ENCODE measurements around the gene KRTAP23-1. TPM values are rescaled to one million over a fixed set of nuclear protein-coding genes. Genes with fewer than 3 reads are reported as not detected.

KRTAP23-1 gene
- total RNA-seq, 1 experiment from 2014 or later = not detected

DNA sequence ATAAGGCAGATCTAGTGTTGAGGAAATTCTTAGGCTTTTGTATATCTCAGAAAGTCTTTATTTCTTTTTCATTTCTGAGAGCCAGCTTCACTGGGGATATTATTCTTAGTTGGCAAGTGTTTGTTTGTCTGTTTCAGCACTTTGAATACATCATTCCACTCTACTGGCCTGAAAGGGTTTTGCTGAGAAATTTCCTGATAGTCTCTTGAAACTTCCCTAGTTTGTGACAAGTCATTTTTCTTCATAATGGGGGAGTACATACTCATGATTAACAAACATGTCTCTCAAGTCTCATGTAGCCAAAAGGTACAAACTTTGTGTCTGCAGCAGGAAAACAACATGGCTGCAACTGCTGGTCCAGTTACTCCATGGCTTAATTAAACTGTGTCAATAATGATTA is 22.0 kb downstream of the KRTAP23-1 start:
- Mint-ChIP-seq H3K9me3 (ENCODE audit: unreplicated experiment) (no peaks in the 10 kb centered on the region), H3K4me1 (ENCODE audit: low read depth, unreplicated experiment) (no peaks in the 10 kb centered on the region), H3K36me3 (ENCODE audit: insufficient read depth, unreplicated experiment) (no peaks in the 10 kb centered on the region), H3K27me3 (ENCODE audit: insufficient read depth, unreplicated experiment) (peaks cover 2% of the 10 kb centered on the region), H3K4me3 (ENCODE audit: unreplicated experiment) (no peak overlapping the region), H3K27ac (ENCODE audit: unreplicated experiment) (no peak overlapping the region)
- no peaks in the 10 kb centered on the region for H3K9me3 ChIP-seq
- ChIA-PET CTCF (no interaction called here), POLR2A (no interaction called here)
- DNase-seq = no peak
- no peak overlapping the region for H3K4me3 ChIP-seq (ENCODE audit: low read depth, low read length)
- H3K27me3 ChIP-seq (replicated peaks; ENCODE audit: control insufficient read depth, insufficient read depth, low read length) = no peaks in the 10 kb centered on the region
- H3K4me1 ChIP-seq = no peaks in the 10 kb centered on the region
- no peaks in the 10 kb centered on the region for H3K36me3 ChIP-seq (ENCODE audit: control insufficient read depth, insufficient read depth, low read length)
- TF ChIP-seq, protein P1, sequence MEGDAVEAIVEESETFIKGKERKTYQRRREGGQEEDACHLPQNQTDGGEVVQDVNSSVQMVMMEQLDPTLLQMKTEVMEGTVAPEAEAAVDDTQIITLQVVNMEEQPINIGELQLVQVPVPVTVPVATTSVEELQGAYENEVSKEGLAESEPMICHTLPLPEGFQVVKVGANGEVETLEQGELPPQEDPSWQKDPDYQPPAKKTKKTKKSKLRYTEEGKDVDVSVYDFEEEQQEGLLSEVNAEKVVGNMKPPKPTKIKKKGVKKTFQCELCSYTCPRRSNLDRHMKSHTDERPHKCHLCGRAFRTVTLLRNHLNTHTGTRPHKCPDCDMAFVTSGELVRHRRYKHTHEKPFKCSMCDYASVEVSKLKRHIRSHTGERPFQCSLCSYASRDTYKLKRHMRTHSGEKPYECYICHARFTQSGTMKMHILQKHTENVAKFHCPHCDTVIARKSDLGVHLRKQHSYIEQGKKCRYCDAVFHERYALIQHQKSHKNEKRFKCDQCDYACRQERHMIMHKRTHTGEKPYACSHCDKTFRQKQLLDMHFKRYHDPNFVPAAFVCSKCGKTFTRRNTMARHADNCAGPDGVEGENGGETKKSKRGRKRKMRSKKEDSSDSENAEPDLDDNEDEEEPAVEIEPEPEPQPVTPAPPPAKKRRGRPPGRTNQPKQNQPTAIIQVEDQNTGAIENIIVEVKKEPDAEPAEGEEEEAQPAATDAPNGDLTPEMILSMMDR (IDR thresholded peaks at IDR 0.05; ENCODE audit: insufficient read depth in 1 of 2, low read depth in 1 of 2, low read length in 1 of 2, severe bottlenecking in 1 of 2, unreplicated experiment in 1 of 2) = no peak
- BruUV-seq (replicated peaks) = no TSS peak
- intact Hi-C loops (cut with micrococcal nuclease; ENCODE audit: unreplicated experiment) = no loop called here

- no peak within 1 kb of the TSS for H3K27ac Mint-ChIP-seq (ENCODE audit: unreplicated experiment)
- H3K4me1 ChIP-seq = no peaks in the 10 kb centered on the region
- ChIA-PET CTCF (no interaction called here), POLR2A (no interaction called here)
- H3K4me1 Mint-ChIP-seq (ENCODE audit: low read depth, unreplicated experiment) = no peaks in the 10 kb centered on the region
- no peaks in the 10 kb centered on the region for H3K9me3 ChIP-seq
- H3K4me3 ChIP-seq (ENCODE audit: low read depth, low read length) = no peak within 1 kb of the TSS
- no peaks in the 10 kb centered on the region for H3K36me3 ChIP-seq (ENCODE audit: control insufficient read depth, insufficient read depth, low read length)
- TF ChIP-seq, protein P1 (IDR thresholded peaks at IDR 0.05; ENCODE audit: insufficient read depth in 1 of 2, low read depth in 1 of 2, low read length in 1 of 2, severe bottlenecking in 1 of 2, unreplicated experiment in 1 of 2) = no peak
- no TSS peak for BruUV-seq (replicated peaks)
- no peaks in the 10 kb centered on the region for H3K27me3 ChIP-seq (replicated peaks; ENCODE audit: control insufficient read depth, insufficient read depth, low read length)
- H3K27me3 Mint-ChIP-seq (ENCODE audit: insufficient read depth, unreplicated experiment) = peaks cover 19% of the 10 kb centered on the region
- H3K9me3 Mint-ChIP-seq (ENCODE audit: unreplicated experiment) = no peaks in the 10 kb centered on the region
- intact Hi-C loops (cut with micrococcal nuclease; ENCODE audit: unreplicated experiment) = no loop called here
- no peaks in the 10 kb centered on the region for H3K36me3 Mint-ChIP-seq (ENCODE audit: insufficient read depth, unreplicated experiment)
- DNase-seq = no peak
- H3K4me3 Mint-ChIP-seq (ENCODE audit: unreplicated experiment) = no peak within 1 kb of the TSS
Measured at GRCh38 chr21:30320215-30320614, 28.2 kb downstream of the KRTAP23-1 start, which contains the start of gene KRTAP26-1. Gene KRTAP26-1 (minus strand): TSS chr21:30320315. CDS start chr21:30320035, 280 bp downstream.

- no peaks in the 10 kb centered on the region for H3K9me3 ChIP-seq
- intact Hi-C loops (cut with micrococcal nuclease; ENCODE audit: unreplicated experiment) = no loop called here
- no peaks in the 10 kb centered on the region for H3K9me3 Mint-ChIP-seq (ENCODE audit: unreplicated experiment)
- no peak overlapping the region for H3K27ac Mint-ChIP-seq (ENCODE audit: unreplicated experiment)
- H3K36me3 ChIP-seq (ENCODE audit: control insufficient read depth, insufficient read depth, low read length) = no peaks in the 10 kb centered on the region
- H3K27me3 Mint-ChIP-seq (ENCODE audit: insufficient read depth, unreplicated experiment) = peaks cover 21% of the 10 kb centered on the region
- no peak overlapping the region for H3K4me3 ChIP-seq (ENCODE audit: low read depth, low read length)
- TF ChIP-seq, protein P1 (IDR thresholded peaks at IDR 0.05; ENCODE audit: insufficient read depth in 1 of 2, low read depth in 1 of 2, low read length in 1 of 2, severe bottlenecking in 1 of 2, unreplicated experiment in 1 of 2) = no peak
- no peak for DNase-seq
- no peaks in the 10 kb centered on the region for H3K27me3 ChIP-seq (replicated peaks; ENCODE audit: control insufficient read depth, insufficient read depth, low read length)
- POLR2A ChIA-PET = no interaction called here
- H3K4me1 Mint-ChIP-seq (ENCODE audit: low read depth, unreplicated experiment) = no peaks in the 10 kb centered on the region
- no peaks in the 10 kb centered on the region for H3K4me1 ChIP-seq
- CTCF ChIA-PET = no interaction called here
- BruUV-seq (replicated peaks) = no TSS peak
- no peaks in the 10 kb centered on the region for H3K36me3 Mint-ChIP-seq (ENCODE audit: insufficient read depth, unreplicated experiment)
- H3K4me3 Mint-ChIP-seq (ENCODE audit: unreplicated experiment) = no peak overlapping the region
Measured at GRCh38 chr21:30315701-30316100, 32.7 kb downstream of the KRTAP23-1 start.
